Neural crest cell (in vitro differentiated cells): Measurements from ENCODE around the gene UVRAG. TPM values are rescaled to one million over a fixed set of nuclear protein-coding genes. Genes with fewer than 3 reads are reported as not detected.

ENCODE experiments used
- DNase-seq: peaks from one replicate; pipeline ENCODE4 v3.0.0; 2021; ENCODE audit warnings: low read depth, mixed read lengths, low spot score
- H3K27ac Mint-ChIP-seq: one replicate; pipeline ENCODE4 v1.8.0; 2021; ENCODE audit warnings: mild to moderate bottlenecking, mixed read lengths; ENCODE audit not compliant: unreplicated experiment
- H3K27me3 Mint-ChIP-seq: 2 replicates; pipeline ENCODE4 v1.8.0; 2021; ENCODE audit warnings: low read depth, mild to moderate bottlenecking, mixed read lengths
- H3K36me3 Mint-ChIP-seq: 2 replicates; pipeline ENCODE4 v1.8.0; 2021; ENCODE audit warnings: low read depth, mild to moderate bottlenecking, mixed read lengths
- H3K4me1 Mint-ChIP-seq: 2 replicates; pipeline ENCODE4 v1.8.0; 2021; ENCODE audit warnings: mixed read lengths
- H3K4me3 Mint-ChIP-seq: one replicate; pipeline ENCODE4 v1.8.0; 2021; ENCODE audit warnings: mild to moderate bottlenecking, mixed read lengths
- H3K9me3 Mint-ChIP-seq: 2 replicates; pipeline ENCODE4 v1.8.0; 2021; ENCODE audit warnings: mixed read lengths
- CTCF ChIP-seq: fragments of 200-600 bp; sonication (generic); conservative IDR thresholded peaks from 2 replicates; pipeline ENCODE4 v1.5.0; 2021; ENCODE audit warnings: antibody characterized with exemption, mild to moderate bottlenecking
- total RNA-seq: library from RNA; stranded (reverse); gene quantifications from 2 replicates; pipeline ENCODE4 v1.2.1, GENCODE V29; 2021

Gene UVRAG
- total RNA-seq, 1 donor from 2014 or later, result 29.0 TPM

- Mint-ChIP-seq H3K4me3 (peak overlapping the region; percentile 43), H3K27ac (peak overlapping the region; percentile 60), H3K27me3 (peaks cover 5% of the 10 kb centered on the region), H3K9me3 (no peaks in the 10 kb centered on the region), H3K36me3 (no peaks in the 10 kb centered on the region), H3K4me1 (peaks cover 24% of the 10 kb centered on the region)
- no peak for TF ChIP-seq CTCF
- no peak for DNase-seq
Measured at GRCh38 chr11:76152741-76153570, 337.9 kb downstream of the UVRAG start.

GRCh38 chr11:76153571-76153923 is 338.5 kb downstream of the UVRAG start:
- DNase-seq, result peak; percentile 23
- Mint-ChIP-seq H3K4me1 (peaks cover 24% of the 10 kb centered on the region), H3K4me3 (peak overlapping the region; percentile 2), H3K36me3 (no peaks in the 10 kb centered on the region), H3K9me3 (no peaks in the 10 kb centered on the region), H3K27ac (peak overlapping the region; percentile 25), H3K27me3 (peaks cover 5% of the 10 kb centered on the region)
- no peak for TF ChIP-seq CTCF

- Mint-ChIP-seq H3K36me3 (no peaks in the 10 kb centered on the region), H3K27ac (no peak overlapping the region), H3K4me1 (peaks cover 19% of the 10 kb centered on the region), H3K9me3 (no peaks in the 10 kb centered on the region), H3K27me3 (peaks cover 5% of the 10 kb centered on the region), H3K4me3 (no peak overlapping the region)
- no peak for TF ChIP-seq CTCF
- DNase-seq, result no peak
Measured at GRCh38 chr11:76155500-76156227, 340.7 kb downstream of the UVRAG start.

- Mint-ChIP-seq H3K4me3 (no peak overlapping the region), H3K27me3 (peaks cover 5% of the 10 kb centered on the region), H3K9me3 (no peaks in the 10 kb centered on the region), H3K4me1 (peaks cover 17% of the 10 kb centered on the region), H3K36me3 (no peaks in the 10 kb centered on the region), H3K27ac (no peak overlapping the region)
- TF ChIP-seq CTCF, result no peak
- no peak for DNase-seq
Measured at GRCh38 chr11:76156971-76157427, 342.0 kb downstream of the UVRAG start.

GRCh38 chr11:76157891-76158290 is 342.9 kb downstream of the UVRAG start:
- H3K27ac Mint-ChIP-seq, result no peak overlapping the region
- H3K4me1 Mint-ChIP-seq, result peaks cover 11% of the 10 kb centered on the region
- no peaks in the 10 kb centered on the region for H3K9me3 Mint-ChIP-seq
- no peak for DNase-seq
- no peak overlapping the region for H3K4me3 Mint-ChIP-seq
- H3K27me3 Mint-ChIP-seq, result peaks cover 2% of the 10 kb centered on the region
- no peaks in the 10 kb centered on the region for H3K36me3 Mint-ChIP-seq
- TF ChIP-seq CTCF, result no peak
